ENCODE data around the gene DHH. TPM values are rescaled to one million over a fixed set of nuclear protein-coding genes. Genes with fewer than 3 reads are reported as not detected.

Gene DHH
- total RNA-seq, 1 experiment from 2014 or later, result 0.15 TPM

GRCh38 chr12:49050507-49051372, 43.9 kb downstream of the DHH start:
- H3K9me3 Mint-ChIP-seq, result no peaks in the 10 kb centered on the region
- H3K36me3 Mint-ChIP-seq, result peaks cover 91% of the 10 kb centered on the region
- H3K27ac Mint-ChIP-seq, result no peak overlapping the region
- H3K4me3 Mint-ChIP-seq, result no peak overlapping the region
- ATAC-seq, result no peak
- TF ChIP-seq RORB (CRISPR knock-in tag; IDR thresholded peaks at IDR 0.05) (no peak), HMGA2 (CRISPR knock-in tag; IDR thresholded peaks at IDR 0.05) (no peak), NFATC4 (CRISPR knock-in tag; IDR thresholded peaks at IDR 0.05) (no peak), NFYB (CRISPR knock-in tag; conservative IDR thresholded peaks at IDR 0.05; ENCODE audit: low read depth) (no peak), TEAD1 (CRISPR knock-in tag; IDR thresholded peaks at IDR 0.05) (no peak), ELF4 (CRISPR knock-in tag; IDR thresholded peaks at IDR 0.05; ENCODE audit: low read depth) (no peak)
- peaks cover 3% of the 10 kb centered on the region for H3K4me1 Mint-ChIP-seq
- no peaks in the 10 kb centered on the region for H3K27me3 Mint-ChIP-seq (ENCODE audit: low read depth)
- POLR2A ChIA-PET, result no interaction called here
- CTCF ChIA-PET, result interaction anchor here (1.1 kb wide), 1 partner anchor 38 kb away, joined by 3 read pairs; no protein-coding TSS in a partner anchor
- DNase-seq (ENCODE audit: low spot score), result no peak

GRCh38 chr12:49049566-49050224, 44.9 kb downstream of the DHH start:
- ChIA-PET POLR2A (no interaction called here), CTCF (interaction anchor here (0.6 kb wide), 1 partner anchor 59 kb away, joined by 4 read pairs; no protein-coding TSS in a partner anchor)
- TF ChIP-seq CREM (CRISPR knock-in tag; IDR thresholded peaks at IDR 0.05), result no peak
- TF ChIP-seq NFATC4 (CRISPR knock-in tag; IDR thresholded peaks at IDR 0.05), result no peak
- no peak for TF ChIP-seq ATF3 (CRISPR knock-in tag; conservative IDR thresholded peaks at IDR 0.05)
- no peak for TF ChIP-seq CDX4 (CRISPR knock-in tag; IDR thresholded peaks at IDR 0.05; ENCODE audit: borderline replicate concordance)
- TF ChIP-seq TP53 (CRISPR knock-in tag; IDR thresholded peaks at IDR 0.05), result no peak
- no peak for TF ChIP-seq ATF6 (CRISPR knock-in tag; IDR thresholded peaks at IDR 0.05)
- TF ChIP-seq ZNF263 (CRISPR knock-in tag; IDR thresholded peaks at IDR 0.05; ENCODE audit: low read depth), result no peak
- no peak for TF ChIP-seq PRRX2 (CRISPR knock-in tag; IDR thresholded peaks at IDR 0.05)
- TF ChIP-seq ZBTB21 (CRISPR knock-in tag; IDR thresholded peaks at IDR 0.05; ENCODE audit: borderline replicate concordance), result no peak
- TF ChIP-seq ESRRA (CRISPR knock-in tag; IDR thresholded peaks at IDR 0.05; ENCODE audit: borderline replicate concordance), result no peak
- TF ChIP-seq STAT6 (CRISPR knock-in tag; conservative IDR thresholded peaks at IDR 0.05; ENCODE audit: low read depth), result no peak
- no peak for TF ChIP-seq RELA (CRISPR knock-in tag; IDR thresholded peaks at IDR 0.05; ENCODE audit: borderline replicate concordance)
- TF ChIP-seq AR (CRISPR knock-in tag; IDR thresholded peaks at IDR 0.05), result no peak
- no peak for TF ChIP-seq NR2C2 (CRISPR knock-in tag; IDR thresholded peaks at IDR 0.05)
- Mint-ChIP-seq H3K27ac (no peak overlapping the region), H3K4me3 (no peak overlapping the region), H3K4me1 (no peaks in the 10 kb centered on the region; the same call in 1 of the 2 replicates), H3K9me3 (no peaks in the 10 kb centered on the region), H3K27me3 (ENCODE audit: low read depth) (no peaks in the 10 kb centered on the region), H3K36me3 (peaks cover 90% of the 10 kb centered on the region)
- DNase-seq (ENCODE audit: low spot score) (no peak), ATAC-seq (no peak)
